OCI-LY3 (cell line): ENCODE measurements around the gene OPCML.

Source experiments
- H2AFZ ChIP-seq: fragments of 200-600, 300-600 bp; shearing (Covaris generic); 2 replicates; pipeline ENCODE4 v1.6.0; 2014; ENCODE audit warnings: antibody characterized with exemption, low read depth, low read length
- H3K27ac ChIP-seq: fragments of 200-600, 300-600 bp; sonication (generic); 2 replicates; pipeline ENCODE4 v1.5.1; 2014; ENCODE audit warnings: mild to moderate bottlenecking, low read length, moderate library complexity, mixed read lengths
- H3K27me3 ChIP-seq: fragments of 200-600, 300-600 bp; sonication (generic); 2 replicates; pipeline ENCODE4 v1.6.1; 2014; ENCODE audit warnings: low read depth, low read length, mixed read lengths
- H3K36me3 ChIP-seq: fragments of 200-600, 300-600 bp; sonication (generic); replicated peaks from 2 replicates; pipeline ENCODE3; 2014; ENCODE audit warnings: low read depth, low read length, mixed read lengths
- H3K4me1 ChIP-seq: fragments of 300-600, 200-600 bp; sonication (generic); 2 replicates; pipeline ENCODE4 v1.6.1; 2014; ENCODE audit warnings: low read length, mixed read lengths
- H3K4me2 ChIP-seq: fragments of 200-600, 300-600 bp; sonication (generic); 2 replicates; pipeline ENCODE4 v1.6.1; 2014; ENCODE audit warnings: low read length, mixed read lengths
- H3K4me3 ChIP-seq: fragments of 300-600, 200-600 bp; sonication (generic); 2 replicates; pipeline ENCODE4 v1.5.1; 2014; ENCODE audit warnings: antibody characterized with exemption, mild to moderate bottlenecking, low read length, moderate library complexity
- H3K79me2 ChIP-seq: fragments of 300-600, 200-600 bp; shearing (Covaris generic); 2 replicates; pipeline ENCODE4 v1.6.1; 2014; ENCODE audit warnings: mild to moderate bottlenecking, low read length, mixed read lengths
- H3K9ac ChIP-seq: fragments of 300-600, 200-600 bp; shearing (Covaris generic); 2 replicates; pipeline ENCODE4 v1.6.0; 2014; ENCODE audit warnings: mild to moderate bottlenecking, low read length, moderate library complexity
- H3K9me3 ChIP-seq: fragments of 200-600, 300-600 bp; shearing (Covaris generic); 2 replicates; pipeline ENCODE4 v1.6.1; 2014; ENCODE audit warnings: low read length, mixed read lengths; ENCODE audit not compliant: insufficient read depth
- H4K20me1 ChIP-seq: fragments of 200-600, 300-600 bp; sonication (generic); 2 replicates; pipeline ENCODE4 v1.6.1; 2016; ENCODE audit warnings: low read length, mixed read lengths; ENCODE audit not compliant: insufficient read depth
- CTCF ChIP-seq: fragments of 200-600, 300-600 bp; sonication (generic); IDR thresholded peaks from 2 replicates; pipeline ENCODE4 v1.5.1; 2014; ENCODE audit warnings: antibody characterized with exemption, low read length, low read depth
- EZH2phosphoT487 ChIP-seq: fragments of 200-600 bp; shearing (Covaris generic); IDR thresholded peaks from 2 replicates; pipeline ENCODE4 v1.6.1; 2018; ENCODE audit warnings: antibody characterized with exemption, mixed run types, low read depth

Gene OPCML

DNA sequence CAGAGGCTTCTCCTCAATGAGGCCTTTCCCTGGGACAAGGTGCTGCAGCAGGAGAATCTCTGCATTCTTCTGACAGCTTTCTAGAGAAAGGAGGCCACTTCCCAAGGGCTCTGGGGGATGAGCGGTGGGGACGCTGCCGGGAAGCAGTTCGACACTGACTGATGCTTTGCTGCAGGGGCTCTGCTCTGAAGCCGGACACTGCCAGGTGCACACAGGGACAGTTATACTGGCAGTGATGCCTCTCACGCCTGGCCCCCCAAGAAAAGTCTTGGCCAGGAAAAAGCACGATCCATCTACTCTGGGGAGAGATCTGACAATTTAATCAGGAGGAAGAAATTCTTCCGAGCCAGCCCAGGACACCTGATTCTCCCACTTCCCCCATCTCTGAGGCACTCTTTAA, 456.9 kb downstream of the OPCML start:
- Histone ChIP-seq H2AFZ (no peak overlapping the region), H3K27ac (no peak overlapping the region), H3K4me2 (no peak overlapping the region), H3K4me1 (no peaks in the 10 kb centered on the region), H3K36me3 (no peaks in the 10 kb centered on the region), H4K20me1 (no peaks in the 10 kb centered on the region), H3K79me2 (no peaks in the 10 kb centered on the region), H3K27me3 (peaks cover 3% of the 10 kb centered on the region; the same call in 1 of the 2 replicates), H3K9me3 (no peaks in the 10 kb centered on the region), H3K4me3 (no peak overlapping the region), H3K9ac (no peak overlapping the region)
- no peak for TF ChIP-seq CTCF
- no peak for TF ChIP-seq EZH2phosphoT487

GRCh38 chr11:133072858-133073582, 459.3 kb downstream of the OPCML start:
- Histone ChIP-seq H3K27ac (no peak overlapping the region), H3K4me1 (no peaks in the 10 kb centered on the region), H3K9ac (no peak overlapping the region), H3K9me3 (no peaks in the 10 kb centered on the region), H3K4me3 (no peak overlapping the region), H3K79me2 (no peaks in the 10 kb centered on the region), H3K27me3 (no peaks in the 10 kb centered on the region), H2AFZ (no peak overlapping the region), H4K20me1 (no peaks in the 10 kb centered on the region), H3K36me3 (no peaks in the 10 kb centered on the region), H3K4me2 (no peak overlapping the region)
- TF ChIP-seq EZH2phosphoT487, result no peak

GRCh38 chr11:133072378-133072777, 459.9 kb downstream of the OPCML start:
- H3K79me2 ChIP-seq, result no peaks in the 10 kb centered on the region
- TF ChIP-seq EZH2phosphoT487 (no peak), CTCF (no peak)
- no peak overlapping the region for H3K9ac ChIP-seq
- no peaks in the 10 kb centered on the region for H4K20me1 ChIP-seq
- no peaks in the 10 kb centered on the region for H3K4me1 ChIP-seq
- no peak overlapping the region for H2AFZ ChIP-seq
- no peaks in the 10 kb centered on the region for H3K27me3 ChIP-seq
- no peak overlapping the region for H3K27ac ChIP-seq
- no peak overlapping the region for H3K4me3 ChIP-seq
- no peaks in the 10 kb centered on the region for H3K9me3 ChIP-seq
- no peak overlapping the region for H3K4me2 ChIP-seq
- no peaks in the 10 kb centered on the region for H3K36me3 ChIP-seq

- H3K4me1 ChIP-seq, result no peaks in the 10 kb centered on the region
- H3K36me3 ChIP-seq, result no peaks in the 10 kb centered on the region
- H3K4me3 ChIP-seq, result no peak overlapping the region
- H3K27me3 ChIP-seq, result no peaks in the 10 kb centered on the region
- H3K9me3 ChIP-seq, result no peaks in the 10 kb centered on the region
- no peak overlapping the region for H3K27ac ChIP-seq
- H3K79me2 ChIP-seq, result no peaks in the 10 kb centered on the region
- no peak overlapping the region for H3K4me2 ChIP-seq
- no peak overlapping the region for H2AFZ ChIP-seq
- no peak overlapping the region for H3K9ac ChIP-seq
- no peak for TF ChIP-seq CTCF
- TF ChIP-seq EZH2phosphoT487, result no peak
- H4K20me1 ChIP-seq, result no peaks in the 10 kb centered on the region
Observed at GRCh38 chr11:133070791-133071190, 461.5 kb downstream of the OPCML start.
